ENCODE measurements around the gene ABHD5.

GRCh38 chr3:43689766-43690399 lies 855 bp upstream of the ABHD5 start:
- TF ChIP-seq POLR2A (IDR thresholded peaks at IDR 0.05) (no peak), CTCF (IDR thresholded peaks at IDR 0.05) (no peak), POLR2AphosphoS5 (IDR thresholded peaks at IDR 0.05) (no peak), EP300 (IDR thresholded peaks at IDR 0.05) (no peak)

Data from stomach (tissue), 4 donors.